HG03175 (cell line): Measurements from ENCODE around the gene PRDM16.

Experiments
- ATAC-seq: cut with Tn5 transposase; IDR thresholded peaks from one replicate; pipeline ENCODE4 v1.9.1; 2021; ENCODE audit warnings: mild to moderate bottlenecking, moderate library complexity; ENCODE audit not compliant: unreplicated experiment

The PRDM16 gene

DNA sequence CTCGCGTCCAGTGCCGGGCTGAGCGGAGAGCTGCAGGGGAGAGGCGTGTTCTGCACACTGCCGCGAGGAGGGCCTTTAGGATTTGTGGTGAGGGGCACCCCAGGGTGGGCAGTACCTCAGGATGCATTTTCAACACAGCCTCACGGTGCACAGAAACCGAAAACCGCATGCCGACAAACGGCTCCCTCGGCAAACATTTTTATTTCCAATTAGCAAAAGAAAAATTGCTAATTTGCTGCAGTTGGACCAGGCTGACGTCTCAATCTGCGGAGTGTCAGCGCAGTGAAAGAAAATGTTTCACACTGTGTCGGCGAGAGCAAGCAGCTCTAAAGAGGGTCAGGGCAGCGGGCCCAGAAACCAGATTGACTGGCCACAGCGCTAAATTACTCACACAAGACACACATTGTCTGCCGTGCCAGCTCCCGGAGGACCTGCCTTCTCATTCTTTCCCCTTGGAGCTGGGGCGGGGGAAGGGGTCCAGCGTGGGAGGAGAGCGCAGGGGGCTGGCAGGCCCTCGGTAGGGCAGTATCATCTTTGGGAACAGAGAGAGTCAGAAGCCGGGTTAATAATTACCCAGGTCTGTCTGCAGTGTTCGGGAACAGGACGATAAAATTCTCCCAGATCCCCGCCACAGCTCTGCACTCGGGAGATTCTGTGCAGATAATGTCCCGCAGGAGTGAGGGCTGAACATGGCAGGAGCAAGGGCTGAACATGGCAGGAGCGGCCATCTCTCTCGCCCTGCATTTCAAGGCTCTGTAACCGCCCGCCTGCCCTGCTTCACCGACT, 150.2 kb downstream of the PRDM16 start:
- no peak for ATAC-seq

DNA sequence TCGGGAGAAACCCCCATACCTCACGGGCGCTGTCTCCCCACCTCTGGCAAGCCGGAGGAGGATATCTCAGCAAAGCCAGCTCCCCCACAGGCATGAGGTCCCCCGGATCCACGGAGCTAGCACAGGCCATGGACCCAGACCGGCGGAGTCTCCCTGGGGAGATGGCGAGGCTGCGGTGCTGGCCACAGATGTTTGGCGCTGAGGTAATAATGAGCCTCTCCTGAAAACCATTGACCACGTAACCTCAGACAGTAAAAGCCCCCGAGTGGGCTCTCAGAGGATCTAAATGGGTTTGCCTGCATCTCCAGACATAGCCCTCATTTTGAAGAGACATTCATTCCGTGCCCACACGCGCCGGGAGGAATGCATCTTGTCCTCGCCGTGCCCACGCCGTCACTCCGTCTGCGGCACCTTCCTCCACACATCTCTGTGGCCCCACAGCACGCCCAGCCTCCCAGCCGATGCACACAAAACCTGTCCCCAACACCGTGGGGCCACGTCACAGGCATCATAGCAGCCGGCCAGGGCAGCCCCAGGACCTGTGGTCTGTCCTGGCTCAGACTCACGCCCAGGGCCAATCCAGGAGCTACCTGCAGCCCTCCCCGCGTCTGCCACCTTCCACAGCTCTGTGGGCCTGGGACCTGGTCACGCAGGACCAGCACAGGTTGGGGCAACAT, 150.9 kb downstream of the PRDM16 start:
- ATAC-seq: no peak

DNA sequence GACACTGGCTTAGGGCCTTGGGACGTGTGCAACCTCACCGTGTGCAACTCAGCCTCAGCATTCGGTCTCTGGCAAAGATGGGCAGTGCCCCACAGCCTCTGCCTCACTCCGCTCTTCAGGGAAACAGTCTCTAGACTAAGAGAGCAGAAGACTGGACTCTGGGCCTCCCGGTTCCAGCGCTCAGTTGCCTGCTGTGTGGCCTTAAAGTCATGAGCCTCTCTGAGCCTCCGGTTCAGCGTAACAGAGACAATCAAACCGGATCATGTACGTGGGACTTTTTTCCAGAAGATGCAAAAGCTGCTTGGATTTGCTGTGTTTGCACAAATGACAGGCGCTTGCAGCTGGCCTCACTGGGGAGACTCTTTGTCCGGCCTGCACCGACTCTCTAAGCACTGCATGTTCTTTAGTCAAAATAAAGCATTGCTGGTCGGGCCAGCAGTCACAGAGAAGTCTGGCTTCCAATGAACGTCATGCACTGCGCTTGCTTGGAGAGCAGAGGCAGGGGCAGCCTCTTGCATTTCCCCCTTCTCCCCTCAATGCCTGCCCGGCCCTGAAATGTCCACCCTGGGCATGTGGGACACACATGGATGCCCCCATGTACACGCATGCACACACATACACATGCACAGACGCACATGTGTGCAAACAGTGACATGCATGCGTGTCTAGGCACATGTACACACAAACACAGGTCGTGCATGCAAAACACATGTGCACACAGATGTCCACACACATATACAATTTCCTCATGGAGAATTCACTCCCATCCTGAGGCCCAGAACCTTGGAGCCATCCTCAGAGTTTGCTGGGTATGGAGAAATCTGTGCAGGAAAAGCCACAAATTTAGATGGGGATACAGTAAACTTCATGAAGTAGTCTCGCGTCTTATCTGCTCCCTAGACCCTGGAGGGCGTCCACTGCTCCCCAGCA, 152.4 kb downstream of the PRDM16 start:
- no peak for ATAC-seq

DNA sequence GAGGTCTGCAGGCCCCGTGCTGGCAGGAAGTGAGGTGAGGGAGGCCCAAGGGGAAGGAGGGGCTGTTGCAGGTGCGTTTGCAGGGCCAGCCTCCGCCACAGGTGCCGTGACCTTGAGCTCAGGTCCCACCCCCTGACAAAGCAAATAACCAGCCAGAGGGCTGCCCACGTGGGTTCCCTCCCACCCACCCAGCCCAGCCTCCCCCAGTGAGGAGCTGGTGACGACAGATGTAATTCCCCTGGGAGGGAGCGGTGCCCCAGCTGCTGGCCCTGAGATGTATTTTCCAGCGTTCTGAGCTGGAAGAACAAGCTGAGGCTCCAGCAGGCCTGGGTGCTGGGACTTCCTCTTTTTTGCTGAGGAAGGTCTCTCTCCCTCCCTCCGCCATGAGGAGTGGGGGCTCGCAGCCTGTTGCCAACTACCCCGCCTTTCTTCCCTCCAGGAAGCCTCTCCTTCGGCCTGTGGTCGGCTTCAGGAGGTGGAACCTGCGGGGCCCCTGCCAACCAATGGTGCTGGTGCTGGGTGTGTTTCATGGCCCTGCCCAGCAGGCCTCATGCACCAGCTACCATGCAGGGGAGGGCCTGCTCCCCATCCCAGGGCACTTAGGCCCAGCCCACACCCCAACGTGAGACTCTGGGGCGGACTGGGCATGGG, 153.2 kb downstream of the PRDM16 start:
- no peak for ATAC-seq

DNA sequence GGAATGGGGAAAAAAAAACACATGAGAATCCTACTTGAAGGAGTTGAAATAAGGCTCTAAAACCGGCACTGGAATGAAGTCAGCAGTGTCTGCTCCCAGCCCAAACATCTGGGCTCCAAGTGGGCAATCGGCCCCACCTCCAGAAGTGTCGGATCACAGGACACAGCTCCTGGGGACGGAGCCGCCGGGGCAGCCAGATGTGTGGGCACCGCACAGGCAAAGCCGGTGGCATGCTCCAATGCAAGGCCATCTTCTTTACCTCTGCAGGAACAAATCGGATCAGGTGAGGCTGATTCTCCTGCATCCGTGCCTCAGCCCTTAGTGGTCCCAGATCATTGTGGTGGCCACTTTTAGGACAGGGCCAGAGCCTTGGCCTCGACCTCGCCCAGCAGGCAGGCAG, 156.7 kb downstream of the PRDM16 start:
- ATAC-seq: no peak

DNA sequence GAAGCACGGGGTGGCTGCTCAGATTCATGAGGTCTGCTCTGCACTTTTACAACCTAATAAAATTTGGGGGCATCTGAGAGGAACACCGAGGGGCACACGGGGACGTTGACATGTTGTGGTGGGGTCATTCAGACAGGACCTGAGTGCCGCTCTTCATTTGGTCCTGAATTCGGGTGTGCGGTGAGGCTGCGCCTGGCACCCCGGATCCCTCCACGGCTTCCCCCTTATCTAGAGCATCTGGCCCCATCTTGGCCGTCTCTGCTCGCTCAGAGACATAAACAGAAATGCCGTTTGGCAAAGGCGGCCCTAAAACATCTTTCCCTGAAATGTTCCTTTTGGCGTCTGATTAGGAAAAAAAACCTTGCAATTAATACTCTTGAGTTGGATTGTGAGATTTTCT, 157.2 kb downstream of the PRDM16 start:
- no peak for ATAC-seq

DNA sequence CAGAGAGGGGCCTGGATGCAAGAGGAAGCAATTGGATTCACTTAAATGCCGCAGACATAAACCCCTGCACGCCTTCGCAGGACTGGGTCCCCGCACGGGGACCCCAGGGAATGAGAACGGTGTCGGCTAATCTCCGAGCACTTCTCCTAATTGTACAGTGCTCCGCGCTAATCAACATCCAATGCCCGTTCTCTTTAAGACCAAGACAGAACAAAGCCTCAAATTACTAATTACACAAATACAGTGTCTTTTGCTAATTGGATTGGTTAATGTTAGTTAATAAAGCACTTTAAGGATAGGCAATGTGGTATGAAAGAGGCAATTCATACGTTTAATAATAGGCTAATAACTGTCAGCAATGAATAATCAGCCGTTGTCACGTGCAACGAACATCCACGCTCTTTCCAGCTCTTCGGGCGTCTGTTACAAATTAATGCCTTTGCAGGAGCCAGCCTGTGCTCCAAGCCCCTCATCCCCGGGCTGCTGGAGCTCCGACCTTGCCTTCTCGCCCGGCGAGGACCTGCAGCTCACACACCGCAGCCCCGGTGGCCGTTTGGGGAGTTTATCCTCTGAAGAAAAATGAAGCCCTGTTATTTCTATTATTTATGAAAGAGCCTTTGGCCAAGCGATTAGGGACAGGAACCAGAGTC, 157.8 kb downstream of the PRDM16 start:
- no peak for ATAC-seq

DNA sequence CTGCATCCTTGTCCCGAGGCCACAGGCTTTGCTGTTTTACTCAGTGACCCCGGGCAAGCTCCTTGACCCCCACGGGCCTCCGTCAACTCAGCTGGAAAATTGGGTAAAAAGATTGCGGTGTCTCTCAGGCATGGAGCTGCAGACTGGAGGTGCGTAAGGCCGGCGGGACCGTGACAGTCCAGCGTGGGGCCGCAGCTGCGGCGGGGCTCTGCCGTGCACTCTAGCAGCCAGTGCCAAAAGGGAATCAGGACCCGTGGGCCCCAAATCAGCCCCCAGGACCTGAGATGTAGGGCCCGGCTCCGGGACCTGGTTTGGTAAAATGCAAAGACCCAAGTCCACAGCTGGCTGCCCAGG, 158.3 kb downstream of the PRDM16 start:
- ATAC-seq: no peak

DNA sequence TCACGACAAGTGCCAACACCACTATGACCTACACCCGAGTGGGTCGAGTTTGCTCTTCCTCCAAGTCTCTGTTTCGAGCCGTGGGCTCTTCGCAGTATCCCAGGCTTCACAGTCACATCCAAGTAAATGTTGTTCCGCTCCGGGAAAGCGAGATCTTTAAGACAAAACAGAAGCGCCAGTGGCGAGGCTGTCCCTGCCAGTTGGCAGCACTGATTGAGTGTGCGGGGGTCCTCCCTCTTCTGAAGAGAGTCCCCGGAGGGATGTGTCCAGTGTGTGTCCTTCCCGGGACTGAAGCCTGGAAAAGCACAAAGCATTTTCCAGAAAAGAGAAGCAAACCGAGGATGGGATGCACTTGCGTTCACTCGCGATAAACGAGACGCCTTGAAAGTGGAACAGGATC, 158.9 kb downstream of the PRDM16 start:
- no peak for ATAC-seq

DNA sequence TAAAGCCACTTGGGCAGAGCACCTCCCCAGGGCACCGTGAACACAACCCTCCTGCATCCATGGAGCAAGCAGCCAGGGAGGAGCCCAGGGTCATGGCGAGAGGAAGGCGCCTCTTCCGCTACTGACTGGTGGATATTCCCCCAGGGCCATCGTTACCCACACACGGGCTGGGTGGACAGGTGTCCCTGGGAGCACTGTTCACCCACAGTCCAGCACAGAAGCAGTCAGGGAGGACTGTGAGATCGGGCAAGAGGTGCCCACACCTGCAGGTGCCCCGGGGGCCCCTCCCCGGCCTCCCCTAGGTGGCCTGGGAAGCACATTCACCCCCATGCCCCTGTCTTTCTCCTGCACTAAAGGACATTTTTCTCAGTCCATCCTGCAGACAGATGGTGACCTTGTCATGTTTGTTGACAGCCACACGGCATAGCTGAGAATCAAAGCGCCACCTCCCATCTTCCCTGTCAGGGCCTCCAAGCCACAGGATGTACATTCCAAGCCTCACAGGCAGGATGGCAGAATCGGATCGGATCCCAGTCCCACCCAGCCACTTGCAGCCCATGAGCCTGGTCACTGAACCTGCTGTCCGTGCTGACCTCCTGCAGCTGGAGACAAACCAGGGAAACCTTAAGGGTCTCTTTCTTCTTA, 160.2 kb downstream of the PRDM16 start:
- ATAC-seq: no peak

DNA sequence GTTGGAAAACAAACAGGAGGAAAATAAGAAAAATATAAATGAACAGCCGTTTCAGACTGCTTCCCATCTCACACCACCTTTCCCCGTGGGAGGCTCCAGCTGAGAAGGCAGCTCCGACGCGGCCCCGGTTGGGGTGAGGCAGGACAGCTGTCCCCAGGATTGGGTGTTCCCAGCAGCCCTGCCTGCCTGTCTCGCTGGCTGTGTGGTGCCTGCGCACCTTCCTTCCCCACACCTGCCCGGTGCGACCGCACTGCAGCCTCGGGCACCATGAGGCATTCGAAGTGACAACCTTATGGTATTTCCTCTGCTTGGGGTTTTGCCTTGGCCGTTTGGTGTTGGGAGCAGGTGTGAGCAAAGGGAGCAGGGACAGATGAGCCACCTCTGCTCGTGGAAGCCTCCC, 161.6 kb downstream of the PRDM16 start:
- no peak for ATAC-seq

DNA sequence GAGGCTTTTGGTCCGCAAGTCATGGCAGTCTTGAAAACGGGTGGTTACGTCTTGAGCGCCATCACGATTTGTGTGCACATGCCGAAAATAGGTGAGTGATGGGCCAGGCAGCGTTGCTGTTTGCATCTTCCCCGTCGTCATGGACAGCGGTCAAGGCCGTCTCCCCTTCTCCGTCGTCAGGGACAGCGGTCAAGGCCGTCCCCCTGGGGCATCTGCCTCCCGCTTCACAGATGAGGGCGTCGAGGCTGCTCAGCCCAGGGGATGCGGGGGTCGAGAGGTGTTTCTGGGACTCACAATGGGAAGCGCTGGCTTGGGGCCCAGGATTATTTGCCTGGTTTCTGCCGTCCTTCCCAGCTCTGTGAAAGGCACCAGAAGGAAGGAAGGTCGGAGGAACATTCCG, 162.2 kb downstream of the PRDM16 start:
- no peak for ATAC-seq

DNA sequence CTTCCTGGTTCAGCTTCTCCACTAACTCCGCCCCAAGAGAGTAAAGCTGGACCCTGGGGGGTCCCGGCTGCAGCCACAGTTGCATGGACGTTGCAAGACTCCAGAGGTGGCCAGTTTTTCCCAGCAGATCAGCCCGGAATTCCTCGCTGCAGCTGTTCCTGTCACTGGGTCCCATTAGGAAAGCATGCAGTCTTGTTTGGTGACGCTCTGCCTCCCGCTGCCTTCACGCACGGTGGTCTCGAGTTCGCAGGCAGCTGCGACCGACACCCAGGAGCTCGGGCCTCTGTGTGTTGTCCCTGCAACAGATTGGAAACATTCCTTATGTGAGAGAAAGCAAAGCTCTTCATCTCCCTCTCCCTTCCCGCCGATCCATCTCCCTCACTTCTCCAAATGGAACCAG, 162.8 kb downstream of the PRDM16 start:
- ATAC-seq: no peak

DNA sequence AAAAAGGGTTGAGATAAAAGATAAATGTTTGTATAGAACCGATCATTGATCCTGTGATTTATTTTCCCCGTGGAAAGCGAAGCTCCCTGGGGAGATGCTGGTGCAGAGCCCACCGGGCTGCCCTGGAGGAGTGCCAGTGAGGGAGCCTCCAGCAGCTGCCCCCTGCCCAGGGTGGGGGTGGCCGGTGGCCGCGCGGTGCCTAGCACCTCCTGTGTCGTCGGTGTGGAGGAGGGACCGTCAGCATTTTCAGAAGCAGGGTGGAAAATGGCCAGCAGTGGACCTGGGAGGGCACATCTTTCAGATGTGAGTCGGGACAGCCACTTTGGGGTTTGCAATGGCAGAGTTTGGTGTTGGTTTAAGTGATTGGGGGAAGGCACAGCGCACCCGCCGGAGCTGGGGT, 164.0 kb downstream of the PRDM16 start:
- no peak for ATAC-seq

DNA sequence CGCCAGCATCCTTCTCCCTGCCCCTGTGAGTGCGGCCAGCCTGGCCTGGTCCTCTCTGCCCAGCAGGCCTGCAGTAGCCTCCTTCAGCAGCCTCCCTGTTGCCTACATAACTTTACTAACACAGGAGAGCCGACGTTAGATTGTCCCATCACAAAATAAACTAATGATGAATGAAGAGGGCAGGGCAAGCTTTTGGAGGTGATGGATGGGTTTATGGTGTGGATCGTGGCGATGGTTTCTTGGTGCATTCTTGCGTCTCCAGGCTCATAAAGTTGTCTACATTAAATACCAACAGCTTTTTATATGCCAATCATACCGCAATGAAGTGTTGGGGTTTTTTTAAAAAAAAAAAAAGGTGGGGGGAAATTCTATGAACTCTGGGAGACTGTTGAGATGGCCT, 164.5 kb downstream of the PRDM16 start:
- no peak for ATAC-seq

DNA sequence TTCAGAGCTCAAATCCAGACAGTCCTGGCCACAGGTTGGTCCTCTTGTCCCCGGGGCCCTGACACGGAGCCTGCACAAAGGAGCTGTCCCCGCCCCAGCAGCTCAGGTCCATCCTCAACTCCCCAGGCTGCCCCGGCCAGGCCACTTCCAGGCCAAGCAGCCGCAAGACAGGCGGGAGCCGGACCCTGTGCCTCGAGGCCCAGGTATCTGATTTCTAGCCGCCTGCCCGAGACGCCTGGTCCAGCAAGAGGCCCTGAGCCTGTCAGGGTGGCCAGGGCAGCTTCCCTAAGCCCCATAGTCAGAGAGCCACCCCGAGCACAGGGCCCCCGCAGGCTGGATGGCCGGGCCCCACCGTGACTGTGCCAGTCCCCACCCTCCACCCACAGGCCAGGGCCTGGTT, 165.3 kb downstream of the PRDM16 start:
- ATAC-seq: no peak

DNA sequence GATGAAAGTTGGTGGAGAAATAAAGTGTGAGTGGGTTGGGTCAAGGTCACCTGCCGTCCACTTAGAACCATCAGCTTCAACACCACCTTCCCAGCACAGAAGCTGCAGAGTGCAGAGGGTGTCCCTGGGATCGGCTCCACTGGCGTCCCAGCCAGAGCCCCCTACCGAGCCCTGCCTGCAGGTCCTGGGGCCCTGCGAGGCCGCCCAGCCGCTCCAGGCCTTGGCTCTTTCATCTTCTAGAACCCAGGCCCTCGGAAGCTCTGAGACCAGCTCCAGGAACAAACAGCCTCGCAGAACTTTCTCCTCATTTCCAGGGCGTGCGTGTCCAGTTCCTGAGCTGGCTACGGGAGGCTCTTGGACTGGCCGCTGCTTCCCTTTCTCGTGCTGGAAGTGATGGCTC, 166.0 kb downstream of the PRDM16 start:
- no peak for ATAC-seq

DNA sequence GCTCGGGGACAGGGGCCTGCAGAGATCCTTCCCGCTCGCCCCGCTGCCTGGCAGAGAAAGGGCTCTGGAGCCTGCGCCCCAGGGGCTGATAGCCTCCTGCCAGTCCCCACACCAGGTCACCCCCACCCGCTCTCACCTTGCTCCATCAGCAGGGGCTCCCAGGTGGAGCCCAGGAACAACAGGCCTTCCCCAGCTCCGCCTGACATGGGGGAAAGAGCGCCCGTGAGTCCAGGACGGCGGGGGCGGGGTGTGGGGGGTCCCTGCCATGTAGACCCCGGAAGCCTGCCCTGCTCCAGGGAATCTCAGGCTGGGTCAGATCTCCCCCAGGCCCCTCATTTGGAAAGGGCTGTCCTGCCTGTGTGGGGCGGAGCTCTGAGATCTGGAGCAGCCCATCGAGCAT, 166.5 kb downstream of the PRDM16 start:
- ATAC-seq: no peak

DNA sequence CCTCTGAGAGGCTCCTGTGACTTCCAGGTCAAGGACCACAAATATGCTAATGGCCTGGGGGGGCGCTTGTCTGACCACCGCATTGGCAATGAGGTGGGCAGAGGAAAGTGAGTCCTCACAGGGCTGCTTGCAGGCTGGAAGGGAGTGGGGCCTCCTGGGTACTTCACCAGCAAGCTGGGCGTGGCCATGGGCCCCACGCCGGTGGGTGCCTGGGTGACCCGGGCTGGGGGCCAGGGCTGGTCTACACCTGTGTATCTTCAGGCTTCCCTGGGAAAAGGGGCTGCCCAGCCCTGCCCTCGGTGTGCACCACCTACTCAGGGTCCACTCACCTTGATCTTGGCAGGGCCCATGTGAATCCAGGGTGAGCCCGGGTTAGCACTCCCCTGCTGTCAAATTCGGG, 167.4 kb downstream of the PRDM16 start:
- no peak for ATAC-seq

DNA sequence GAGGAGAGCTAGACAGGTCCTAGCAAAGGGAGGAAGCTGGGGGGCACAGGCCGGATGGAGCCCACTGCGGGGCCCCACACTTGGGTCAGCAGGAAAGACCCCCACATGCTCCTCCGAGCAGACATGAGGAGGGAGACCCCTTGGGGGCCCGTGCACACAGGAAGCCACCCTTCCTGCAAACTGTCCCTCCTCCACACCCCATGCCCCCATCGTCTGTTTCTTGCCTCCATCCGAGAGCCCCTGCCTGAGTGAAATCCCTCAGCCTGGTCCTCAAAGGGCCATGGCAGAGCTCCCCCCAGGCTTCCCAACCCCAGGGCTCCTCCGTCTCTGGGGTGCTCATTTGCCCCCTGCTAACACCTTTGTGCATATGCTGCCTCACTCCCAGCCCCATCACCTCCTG, 168.0 kb downstream of the PRDM16 start:
- ATAC-seq: no peak
